ENCODE measurements around the gene PKNOX2.

DNA sequence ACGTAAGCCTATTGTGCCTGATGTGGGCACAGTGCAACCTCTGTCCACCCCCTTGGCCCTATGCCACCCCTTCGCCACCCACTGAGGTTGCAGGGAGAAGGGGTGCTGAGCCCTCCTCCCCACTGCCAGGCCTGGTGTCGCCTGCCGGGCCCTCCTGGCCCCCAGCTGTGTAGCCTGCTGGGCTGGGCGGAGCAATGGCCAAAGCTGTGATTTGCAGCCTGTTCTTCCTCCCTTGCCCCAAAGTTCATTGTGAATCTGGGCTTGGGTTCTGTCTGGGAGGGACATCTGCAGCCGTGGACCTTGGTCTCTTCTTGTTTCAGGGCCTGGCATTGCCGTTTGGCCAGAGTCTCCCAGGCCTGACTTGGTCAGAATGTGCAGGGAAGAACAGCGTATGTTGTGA lies 121.9 kb downstream of the PKNOX2 start:
- no peak for TF ChIP-seq KLF6 (CRISPR knock-in tag; IDR thresholded peaks at IDR 0.05; ENCODE audit: borderline replicate concordance)
- TF ChIP-seq HCFC1 (IDR thresholded peaks at IDR 0.05; ENCODE audit: low read depth, low read length): no peak
- TF ChIP-seq MCM7 (IDR thresholded peaks at IDR 0.05): no peak
- no peak for TF ChIP-seq ZNF76 (CRISPR knock-in tag; IDR thresholded peaks at IDR 0.05; ENCODE audit: borderline replicate concordance)
